Measurements from ENCODE around the gene CLIP2.

DNA sequence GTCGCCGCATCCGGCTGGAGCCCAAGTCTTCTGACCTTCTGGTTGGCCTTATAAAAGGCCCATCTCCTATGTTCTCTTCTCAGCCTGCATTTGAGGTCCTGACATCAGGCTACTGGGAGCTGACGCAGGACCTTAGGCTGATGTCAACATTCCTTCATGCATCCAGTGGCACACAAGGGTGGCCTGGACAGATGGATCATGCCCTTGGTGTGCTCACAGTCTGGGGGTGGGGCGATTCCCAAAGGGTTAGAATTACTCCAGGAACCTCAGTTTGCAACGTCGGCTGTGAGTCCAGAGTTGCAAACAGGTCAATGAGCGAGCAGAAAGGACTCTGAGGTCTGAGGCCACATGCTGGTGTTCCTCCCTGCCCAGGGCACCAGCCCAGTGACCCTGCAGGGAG lies 8.2 kb upstream of the CLIP2 start:
- TF ChIP-seq, protein P1, sequence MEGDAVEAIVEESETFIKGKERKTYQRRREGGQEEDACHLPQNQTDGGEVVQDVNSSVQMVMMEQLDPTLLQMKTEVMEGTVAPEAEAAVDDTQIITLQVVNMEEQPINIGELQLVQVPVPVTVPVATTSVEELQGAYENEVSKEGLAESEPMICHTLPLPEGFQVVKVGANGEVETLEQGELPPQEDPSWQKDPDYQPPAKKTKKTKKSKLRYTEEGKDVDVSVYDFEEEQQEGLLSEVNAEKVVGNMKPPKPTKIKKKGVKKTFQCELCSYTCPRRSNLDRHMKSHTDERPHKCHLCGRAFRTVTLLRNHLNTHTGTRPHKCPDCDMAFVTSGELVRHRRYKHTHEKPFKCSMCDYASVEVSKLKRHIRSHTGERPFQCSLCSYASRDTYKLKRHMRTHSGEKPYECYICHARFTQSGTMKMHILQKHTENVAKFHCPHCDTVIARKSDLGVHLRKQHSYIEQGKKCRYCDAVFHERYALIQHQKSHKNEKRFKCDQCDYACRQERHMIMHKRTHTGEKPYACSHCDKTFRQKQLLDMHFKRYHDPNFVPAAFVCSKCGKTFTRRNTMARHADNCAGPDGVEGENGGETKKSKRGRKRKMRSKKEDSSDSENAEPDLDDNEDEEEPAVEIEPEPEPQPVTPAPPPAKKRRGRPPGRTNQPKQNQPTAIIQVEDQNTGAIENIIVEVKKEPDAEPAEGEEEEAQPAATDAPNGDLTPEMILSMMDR (conservative IDR thresholded peaks at IDR 0.05; ENCODE audit: low read length), result no peak
- TF ChIP-seq EZH2phosphoT487 (IDR thresholded peaks at IDR 0.05; ENCODE audit: borderline replicate concordance), result no peak

Measured in Loucy (cell line).